ENCODE data around the gene PIGQ.
"Not testable (repeated sequence)": the region's sequence is repeated elsewhere in the genome, so short reads cannot be mapped to it uniquely, and the experiment has no call there.

DNA sequence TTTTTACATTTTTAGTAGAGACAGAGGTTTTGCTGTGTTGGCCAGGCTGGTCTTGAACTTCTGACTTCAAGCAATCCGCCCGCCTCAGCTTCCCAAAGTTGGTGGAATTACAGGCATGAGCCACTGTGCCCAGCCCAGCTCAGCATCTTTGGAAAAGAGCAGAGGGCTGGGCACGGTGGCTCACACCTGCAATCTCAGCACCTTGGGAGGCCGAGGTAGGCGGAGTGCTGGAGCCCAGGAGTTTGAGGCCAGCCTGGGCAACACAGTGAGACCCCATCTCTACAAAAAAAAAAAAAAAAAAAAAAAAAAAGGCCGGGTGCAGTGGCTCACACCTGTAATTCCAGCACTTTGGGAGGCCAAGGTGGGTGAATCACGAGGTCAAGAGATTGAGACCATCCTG lies 27.9 kb downstream of the PIGQ start:
- TF ChIP-seq, protein P1, sequence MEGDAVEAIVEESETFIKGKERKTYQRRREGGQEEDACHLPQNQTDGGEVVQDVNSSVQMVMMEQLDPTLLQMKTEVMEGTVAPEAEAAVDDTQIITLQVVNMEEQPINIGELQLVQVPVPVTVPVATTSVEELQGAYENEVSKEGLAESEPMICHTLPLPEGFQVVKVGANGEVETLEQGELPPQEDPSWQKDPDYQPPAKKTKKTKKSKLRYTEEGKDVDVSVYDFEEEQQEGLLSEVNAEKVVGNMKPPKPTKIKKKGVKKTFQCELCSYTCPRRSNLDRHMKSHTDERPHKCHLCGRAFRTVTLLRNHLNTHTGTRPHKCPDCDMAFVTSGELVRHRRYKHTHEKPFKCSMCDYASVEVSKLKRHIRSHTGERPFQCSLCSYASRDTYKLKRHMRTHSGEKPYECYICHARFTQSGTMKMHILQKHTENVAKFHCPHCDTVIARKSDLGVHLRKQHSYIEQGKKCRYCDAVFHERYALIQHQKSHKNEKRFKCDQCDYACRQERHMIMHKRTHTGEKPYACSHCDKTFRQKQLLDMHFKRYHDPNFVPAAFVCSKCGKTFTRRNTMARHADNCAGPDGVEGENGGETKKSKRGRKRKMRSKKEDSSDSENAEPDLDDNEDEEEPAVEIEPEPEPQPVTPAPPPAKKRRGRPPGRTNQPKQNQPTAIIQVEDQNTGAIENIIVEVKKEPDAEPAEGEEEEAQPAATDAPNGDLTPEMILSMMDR (IDR thresholded peaks at IDR 0.05) = not testable (repeated sequence)
- not testable (repeated sequence) for TF ChIP-seq POLR2AphosphoS5 (IDR thresholded peaks at IDR 0.05; ENCODE audit: low read depth, low read length); SIN3A (IDR thresholded peaks at IDR 0.05; ENCODE audit: borderline replicate concordance, insufficient read depth, low read depth, low read length); TCF7L2 (IDR thresholded peaks at IDR 0.05; ENCODE audit: low read depth, low read length)
- TF ChIP-seq, protein P2, sequence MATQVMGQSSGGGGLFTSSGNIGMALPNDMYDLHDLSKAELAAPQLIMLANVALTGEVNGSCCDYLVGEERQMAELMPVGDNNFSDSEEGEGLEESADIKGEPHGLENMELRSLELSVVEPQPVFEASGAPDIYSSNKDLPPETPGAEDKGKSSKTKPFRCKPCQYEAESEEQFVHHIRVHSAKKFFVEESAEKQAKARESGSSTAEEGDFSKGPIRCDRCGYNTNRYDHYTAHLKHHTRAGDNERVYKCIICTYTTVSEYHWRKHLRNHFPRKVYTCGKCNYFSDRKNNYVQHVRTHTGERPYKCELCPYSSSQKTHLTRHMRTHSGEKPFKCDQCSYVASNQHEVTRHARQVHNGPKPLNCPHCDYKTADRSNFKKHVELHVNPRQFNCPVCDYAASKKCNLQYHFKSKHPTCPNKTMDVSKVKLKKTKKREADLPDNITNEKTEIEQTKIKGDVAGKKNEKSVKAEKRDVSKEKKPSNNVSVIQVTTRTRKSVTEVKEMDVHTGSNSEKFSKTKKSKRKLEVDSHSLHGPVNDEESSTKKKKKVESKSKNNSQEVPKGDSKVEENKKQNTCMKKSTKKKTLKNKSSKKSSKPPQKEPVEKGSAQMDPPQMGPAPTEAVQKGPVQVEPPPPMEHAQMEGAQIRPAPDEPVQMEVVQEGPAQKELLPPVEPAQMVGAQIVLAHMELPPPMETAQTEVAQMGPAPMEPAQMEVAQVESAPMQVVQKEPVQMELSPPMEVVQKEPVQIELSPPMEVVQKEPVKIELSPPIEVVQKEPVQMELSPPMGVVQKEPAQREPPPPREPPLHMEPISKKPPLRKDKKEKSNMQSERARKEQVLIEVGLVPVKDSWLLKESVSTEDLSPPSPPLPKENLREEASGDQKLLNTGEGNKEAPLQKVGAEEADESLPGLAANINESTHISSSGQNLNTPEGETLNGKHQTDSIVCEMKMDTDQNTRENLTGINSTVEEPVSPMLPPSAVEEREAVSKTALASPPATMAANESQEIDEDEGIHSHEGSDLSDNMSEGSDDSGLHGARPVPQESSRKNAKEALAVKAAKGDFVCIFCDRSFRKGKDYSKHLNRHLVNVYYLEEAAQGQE (IDR thresholded peaks at IDR 0.05; ENCODE audit: insufficient read depth in 1 of 2, low read depth in 2 of 2, low read length in 1 of 2) = not testable (repeated sequence)
